Liver (tissue), 9 donors: ENCODE results near the gene MINDY1. TPM values are rescaled to one million over a fixed set of nuclear protein-coding genes. Genes with fewer than 3 reads are reported as not detected.
A peak's percentile ranks its signal among the peaks of the same experiment; 100 is the strongest.

Experiments used
- DNase-seq: peaks from one replicate; pipeline ENCODE4 v3.0.0-alpha.2; 2017; ENCODE audit warnings: low spot score
- H3K27ac ChIP-seq, 2 donors: one replicate each; pipeline ENCODE4 v1.7.0; 2013; ENCODE audit warnings: inconsistent platforms in 2 of 2, low read length in 2 of 2, control low read depth in 1 of 2, low read depth in 1 of 2, mild to moderate bottlenecking in 1 of 2
- H3K27me3 ChIP-seq, 4 donors: one replicate each; pipeline versions ENCODE4 v1.6.1 to v1.7.0; 2013; ENCODE audit warnings: low read length in 3 of 4, inconsistent platforms in 1 of 4, mild to moderate bottlenecking in 1 of 4, moderate library complexity in 1 of 4; ENCODE audit not compliant: control insufficient read depth in 4 of 4, insufficient read depth in 4 of 4
- H3K36me3 ChIP-seq, 4 donors: one replicate each; pipeline versions ENCODE4 v1.6.1 to v1.7.0; 2013; ENCODE audit warnings: low read length in 3 of 4, mild to moderate bottlenecking in 3 of 4, low read depth in 1 of 4, moderate library complexity in 1 of 4; ENCODE audit not compliant: control insufficient read depth in 4 of 4, insufficient read depth in 3 of 4
- H3K4me1 ChIP-seq, 4 donors: one replicate each; pipeline versions ENCODE4 v1.6.1 to v1.7.0; 2013; ENCODE audit warnings: low read length in 3 of 4, mild to moderate bottlenecking in 3 of 4, moderate library complexity in 1 of 4; ENCODE audit not compliant: control insufficient read depth in 4 of 4, insufficient read depth in 4 of 4
- H3K4me3 ChIP-seq, 3 donors: one replicate each; pipeline versions ENCODE4 v1.6.1 to v1.7.0; 2013; ENCODE audit warnings: low read length in 3 of 3, control low read depth in 1 of 3, low read depth in 1 of 3, mild to moderate bottlenecking in 1 of 3
- H3K9ac ChIP-seq, 2 donors: one replicate each; pipeline ENCODE4 v1.7.0; 2013; ENCODE audit warnings: low read length in 2 of 2, mild to moderate bottlenecking in 2 of 2, moderate library complexity in 2 of 2, control low read depth in 1 of 2, low read depth in 1 of 2
- H3K9me3 ChIP-seq, 4 donors: one replicate each; pipeline versions ENCODE4 v1.6.1 to v1.7.0; 2013; ENCODE audit warnings: low read length in 3 of 4; ENCODE audit not compliant: control insufficient read depth in 4 of 4
- EGR1 ChIP-seq, 2 donors: IDR thresholded peaks; 2 replicates each; pipeline ENCODE4 v1.6.1; 2016 to 2018; ENCODE audit warnings: antibody characterized with exemption in 2 of 2, low read depth in 2 of 2
- FOXA1 ChIP-seq: IDR thresholded peaks from 2 replicates; pipeline ENCODE4 v1.6.1; 2016; ENCODE audit warnings: antibody characterized with exemption
- FOXA2 ChIP-seq: IDR thresholded peaks from 2 replicates; pipeline ENCODE4 v1.6.1; 2016; ENCODE audit warnings: antibody characterized with exemption
- GABPA ChIP-seq, 2 donors: IDR thresholded peaks in 1 of 2; conservative IDR thresholded peaks in 1 of 2; 2 replicates each; pipeline ENCODE4 v1.6.1; 2016; ENCODE audit warnings: antibody characterized with exemption in 2 of 2, mild to moderate bottlenecking in 1 of 2, moderate library complexity in 1 of 2
- HNF4A ChIP-seq, 2 donors: conservative IDR thresholded peaks; 2 replicates each; pipeline ENCODE4 v1.6.1; 2016; ENCODE audit warnings: antibody characterized with exemption in 2 of 2, mild to moderate bottlenecking in 2 of 2
- HNF4G ChIP-seq: IDR thresholded peaks from 2 replicates; pipeline ENCODE4 v1.6.1; 2016; ENCODE audit warnings: antibody characterized with exemption
- JUND ChIP-seq, 2 donors: IDR thresholded peaks; 2 replicates each; pipeline ENCODE4 v1.6.1; 2016; ENCODE audit warnings: antibody characterized with exemption in 2 of 2
- NR2F2 ChIP-seq: IDR thresholded peaks from 2 replicates; pipeline ENCODE4 v1.6.1; 2016; ENCODE audit warnings: antibody characterized with exemption
- RXRA ChIP-seq, 2 donors: IDR thresholded peaks; 2 replicates each; pipeline ENCODE4 v1.6.1; 2017 to 2018; ENCODE audit warnings: antibody characterized with exemption in 2 of 2, mild to moderate bottlenecking in 1 of 2
- SP1 ChIP-seq: IDR thresholded peaks from 2 replicates; pipeline ENCODE4 v1.6.1; 2018; ENCODE audit warnings: antibody characterized with exemption, mild to moderate bottlenecking
- TAF1 ChIP-seq: conservative IDR thresholded peaks from 2 replicates; pipeline ENCODE4 v1.6.1; 2016; ENCODE audit warnings: antibody characterized with exemption, mild to moderate bottlenecking
- YY1 ChIP-seq: IDR thresholded peaks from 2 replicates; pipeline ENCODE4 v1.6.1; 2016; ENCODE audit warnings: antibody characterized with exemption, mild to moderate bottlenecking
- whole genome bisulfite sequencing: extraction: QIAGEN DNeasy Blood & Tissue Kit; methylation state at CpG from one replicate; pipeline ENCODE4 v1.1.7; 2013; 5-methylcytosine and 5-hydroxymethylcytosine counted together
- polyA plus RNA-seq, 2 donors: library from polyadenylated mRNA; stranded (reverse) in 1 of 2; unstranded in 1 of 2; fragments of 200-250 nt in 1 of 2; fragments of >200 nt in 1 of 2; fragmentation: Nextera tagmentation in 1 of 2; extraction: Ambion mirVana in 1 of 2; gene quantifications; one replicate each; pipeline versions ENCODE4 v1.2.1 to v1.2.3, GENCODE V29; 2013 to 2015
- total RNA-seq, 2 donors: library from RNA; depleted of rRNA; stranded (reverse); fragments of >200 nt; gene quantifications; one replicate each; pipeline ENCODE4 v1.2.3, GENCODE V29; 2014
- TF ChIP-seq, protein P1 (sequence below): IDR thresholded peaks from 2 replicates; pipeline ENCODE4 v1.6.1; 2016; ENCODE audit warnings: antibody characterized with exemption, mild to moderate bottlenecking
- TF ChIP-seq, protein P2 (sequence below): fragments of 150-350 bp; IDR thresholded peaks from 2 replicates; pipeline ENCODE4 v1.5.1; 2017; ENCODE audit warnings: improper control_type of control experiment, low read depth, low read length; ENCODE audit not compliant: missing input control
- TF ChIP-seq, protein P3 (sequence below): IDR thresholded peaks from 2 replicates; pipeline ENCODE4 v1.6.1; 2016; ENCODE audit warnings: antibody characterized with exemption
- TF ChIP-seq, protein P4 (sequence below): IDR thresholded peaks from 2 replicates; pipeline ENCODE4 v1.6.1; 2016; ENCODE audit warnings: antibody characterized with exemption
- TF ChIP-seq, protein P5 (sequence below): IDR thresholded peaks from 2 replicates; pipeline ENCODE4 v1.6.1; 2016; ENCODE audit warnings: antibody characterized with exemption
- donor health status: healthy.
- donor health status: healthy.
- donor health status: healthy.
- donor health status: healthy.
- donor health status: healthy.

Gene MINDY1
- total and polyA plus RNA-seq, 4 donors, result 7.3 to 21.3 (median 9.0) TPM

DNA sequence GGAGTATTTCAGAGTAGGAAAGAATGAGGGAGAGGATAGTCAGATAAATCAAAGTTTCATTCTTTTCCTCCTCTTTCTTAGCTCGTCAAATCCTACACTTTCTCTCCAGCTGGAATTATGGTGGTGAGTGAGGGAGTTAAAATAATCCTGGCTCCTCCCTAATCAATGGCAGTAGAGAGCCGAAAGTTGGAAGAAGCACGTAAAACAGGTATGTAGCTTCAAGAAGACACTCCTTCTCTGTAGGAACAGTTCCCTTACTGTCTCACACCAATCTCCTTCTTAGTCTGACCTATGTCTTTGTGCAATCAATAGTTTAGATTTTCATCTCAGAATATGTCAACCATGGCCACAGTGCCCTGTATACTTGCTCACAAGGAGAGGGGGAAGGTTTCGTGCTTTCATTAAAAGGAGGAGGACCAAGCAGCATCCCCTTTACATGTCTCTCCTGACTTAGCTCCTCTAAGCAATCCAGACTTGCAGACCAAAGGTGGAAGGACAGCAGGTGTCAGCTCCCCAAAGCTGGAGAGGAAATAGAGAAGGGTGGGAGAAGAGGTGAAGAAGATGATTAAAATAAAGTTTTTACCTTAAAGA lies 878 bp downstream of the MINDY1 start:
- Histone ChIP-seq H3K4me1 (peaks cover 16 to 63% (median 49%) of the 10 kb centered on the region in 4 donors), H3K9ac (peak overlapping the region; percentile 34 to 79), H3K9me3 (no peaks in the 10 kb centered on the region), H3K27ac (peak overlapping the region; percentile 84), H3K36me3 (peaks cover 0 to 15% (median 6%) of the 10 kb centered on the region in 4 donors), H3K4me3 (peak overlapping the region; percentile 33 to 84 (median 61)), H3K27me3 (no peaks in the 10 kb centered on the region)
- DNase-seq, result no peak
- 11% methylated on average over 4 of the region's 4 CpGs for WGBS
- peak; percentile 24 for TF ChIP-seq YY1
- TF ChIP-seq, protein P1, sequence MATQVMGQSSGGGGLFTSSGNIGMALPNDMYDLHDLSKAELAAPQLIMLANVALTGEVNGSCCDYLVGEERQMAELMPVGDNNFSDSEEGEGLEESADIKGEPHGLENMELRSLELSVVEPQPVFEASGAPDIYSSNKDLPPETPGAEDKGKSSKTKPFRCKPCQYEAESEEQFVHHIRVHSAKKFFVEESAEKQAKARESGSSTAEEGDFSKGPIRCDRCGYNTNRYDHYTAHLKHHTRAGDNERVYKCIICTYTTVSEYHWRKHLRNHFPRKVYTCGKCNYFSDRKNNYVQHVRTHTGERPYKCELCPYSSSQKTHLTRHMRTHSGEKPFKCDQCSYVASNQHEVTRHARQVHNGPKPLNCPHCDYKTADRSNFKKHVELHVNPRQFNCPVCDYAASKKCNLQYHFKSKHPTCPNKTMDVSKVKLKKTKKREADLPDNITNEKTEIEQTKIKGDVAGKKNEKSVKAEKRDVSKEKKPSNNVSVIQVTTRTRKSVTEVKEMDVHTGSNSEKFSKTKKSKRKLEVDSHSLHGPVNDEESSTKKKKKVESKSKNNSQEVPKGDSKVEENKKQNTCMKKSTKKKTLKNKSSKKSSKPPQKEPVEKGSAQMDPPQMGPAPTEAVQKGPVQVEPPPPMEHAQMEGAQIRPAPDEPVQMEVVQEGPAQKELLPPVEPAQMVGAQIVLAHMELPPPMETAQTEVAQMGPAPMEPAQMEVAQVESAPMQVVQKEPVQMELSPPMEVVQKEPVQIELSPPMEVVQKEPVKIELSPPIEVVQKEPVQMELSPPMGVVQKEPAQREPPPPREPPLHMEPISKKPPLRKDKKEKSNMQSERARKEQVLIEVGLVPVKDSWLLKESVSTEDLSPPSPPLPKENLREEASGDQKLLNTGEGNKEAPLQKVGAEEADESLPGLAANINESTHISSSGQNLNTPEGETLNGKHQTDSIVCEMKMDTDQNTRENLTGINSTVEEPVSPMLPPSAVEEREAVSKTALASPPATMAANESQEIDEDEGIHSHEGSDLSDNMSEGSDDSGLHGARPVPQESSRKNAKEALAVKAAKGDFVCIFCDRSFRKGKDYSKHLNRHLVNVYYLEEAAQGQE, result no peak

DNA sequence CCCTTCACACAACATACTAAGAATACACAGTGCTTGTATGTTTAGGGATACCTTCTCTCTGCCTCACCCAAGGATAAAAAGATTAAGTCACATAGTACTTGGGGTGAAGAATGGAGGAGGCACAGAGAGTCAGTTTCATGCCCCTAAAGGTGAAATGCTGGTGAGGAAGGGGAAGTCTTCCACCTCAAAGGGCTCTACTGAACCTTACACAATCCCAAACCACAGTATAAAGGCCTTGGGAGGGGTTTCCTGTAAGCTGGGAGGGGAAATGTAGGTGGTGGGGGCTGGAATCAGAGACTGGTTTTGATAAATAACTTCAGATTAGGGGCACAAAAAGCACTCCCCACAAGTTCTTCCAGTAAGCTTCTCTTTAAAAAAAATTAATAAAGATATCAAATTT lies 3.5 kb downstream of the MINDY1 start:
- H3K36me3 ChIP-seq, result peaks cover 0 to 34% (median 23%) of the 10 kb centered on the region in 4 donors
- H3K4me3 ChIP-seq, result no peak overlapping the region
- peak overlapping the region; percentile 31 to 38 for H3K9ac ChIP-seq
- H3K27ac ChIP-seq, result no peak overlapping the region
- no peaks in the 10 kb centered on the region for H3K27me3 ChIP-seq
- DNase-seq, result no peak
- no peaks in the 10 kb centered on the region for H3K9me3 ChIP-seq
- TF ChIP-seq GABPA (IDR thresholded peaks at IDR 0.05 in 1 of 2, conservative IDR thresholded peaks at IDR 0.05 in 1 of 2) (no peak), EGR1 (IDR thresholded peaks at IDR 0.05; ENCODE audit: low read depth in 2 of 2) (no peak), FOXA1 (no peak), HNF4A (conservative IDR thresholded peaks at IDR 0.05) (no peak), SP1 (no peak), HNF4G (no peak), JUND (IDR thresholded peaks at IDR 0.05) (no peak), YY1 (no peak), TAF1 (no peak), RXRA (IDR thresholded peaks at IDR 0.05) (no peak), NR2F2 (no peak), FOXA2 (no peak)
- TF ChIP-seq, protein P2, sequence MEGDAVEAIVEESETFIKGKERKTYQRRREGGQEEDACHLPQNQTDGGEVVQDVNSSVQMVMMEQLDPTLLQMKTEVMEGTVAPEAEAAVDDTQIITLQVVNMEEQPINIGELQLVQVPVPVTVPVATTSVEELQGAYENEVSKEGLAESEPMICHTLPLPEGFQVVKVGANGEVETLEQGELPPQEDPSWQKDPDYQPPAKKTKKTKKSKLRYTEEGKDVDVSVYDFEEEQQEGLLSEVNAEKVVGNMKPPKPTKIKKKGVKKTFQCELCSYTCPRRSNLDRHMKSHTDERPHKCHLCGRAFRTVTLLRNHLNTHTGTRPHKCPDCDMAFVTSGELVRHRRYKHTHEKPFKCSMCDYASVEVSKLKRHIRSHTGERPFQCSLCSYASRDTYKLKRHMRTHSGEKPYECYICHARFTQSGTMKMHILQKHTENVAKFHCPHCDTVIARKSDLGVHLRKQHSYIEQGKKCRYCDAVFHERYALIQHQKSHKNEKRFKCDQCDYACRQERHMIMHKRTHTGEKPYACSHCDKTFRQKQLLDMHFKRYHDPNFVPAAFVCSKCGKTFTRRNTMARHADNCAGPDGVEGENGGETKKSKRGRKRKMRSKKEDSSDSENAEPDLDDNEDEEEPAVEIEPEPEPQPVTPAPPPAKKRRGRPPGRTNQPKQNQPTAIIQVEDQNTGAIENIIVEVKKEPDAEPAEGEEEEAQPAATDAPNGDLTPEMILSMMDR, result no peak
- TF ChIP-seq, protein P3, sequence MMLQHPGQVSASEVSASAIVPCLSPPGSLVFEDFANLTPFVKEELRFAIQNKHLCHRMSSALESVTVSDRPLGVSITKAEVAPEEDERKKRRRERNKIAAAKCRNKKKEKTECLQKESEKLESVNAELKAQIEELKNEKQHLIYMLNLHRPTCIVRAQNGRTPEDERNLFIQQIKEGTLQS, result no peak
- TF ChIP-seq, protein P4, sequence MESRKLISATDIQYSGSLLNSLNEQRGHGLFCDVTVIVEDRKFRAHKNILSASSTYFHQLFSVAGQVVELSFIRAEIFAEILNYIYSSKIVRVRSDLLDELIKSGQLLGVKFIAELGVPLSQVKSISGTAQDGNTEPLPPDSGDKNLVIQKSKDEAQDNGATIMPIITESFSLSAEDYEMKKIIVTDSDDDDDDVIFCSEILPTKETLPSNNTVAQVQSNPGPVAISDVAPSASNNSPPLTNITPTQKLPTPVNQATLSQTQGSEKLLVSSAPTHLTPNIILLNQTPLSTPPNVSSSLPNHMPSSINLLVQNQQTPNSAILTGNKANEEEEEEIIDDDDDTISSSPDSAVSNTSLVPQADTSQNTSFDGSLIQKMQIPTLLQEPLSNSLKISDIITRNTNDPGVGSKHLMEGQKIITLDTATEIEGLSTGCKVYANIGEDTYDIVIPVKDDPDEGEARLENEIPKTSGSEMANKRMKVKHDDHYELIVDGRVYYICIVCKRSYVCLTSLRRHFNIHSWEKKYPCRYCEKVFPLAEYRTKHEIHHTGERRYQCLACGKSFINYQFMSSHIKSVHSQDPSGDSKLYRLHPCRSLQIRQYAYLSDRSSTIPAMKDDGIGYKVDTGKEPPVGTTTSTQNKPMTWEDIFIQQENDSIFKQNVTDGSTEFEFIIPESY, result no peak
- TF ChIP-seq, protein P5, sequence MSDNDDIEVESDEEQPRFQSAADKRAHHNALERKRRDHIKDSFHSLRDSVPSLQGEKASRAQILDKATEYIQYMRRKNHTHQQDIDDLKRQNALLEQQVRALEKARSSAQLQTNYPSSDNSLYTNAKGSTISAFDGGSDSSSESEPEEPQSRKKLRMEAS, result no peak
- peaks cover 12 to 51% (median 38%) of the 10 kb centered on the region in 4 donors for H3K4me1 ChIP-seq
